H1 (cell line): ENCODE data around the gene CALCOCO2. TPM values are rescaled to one million over a fixed set of nuclear protein-coding genes. Genes with fewer than 3 reads are reported as not detected.
"Not testable (repeated sequence)": the region's sequence is repeated elsewhere in the genome, so short reads cannot be mapped to it uniquely, and the experiment has no call there.

ENCODE experiments used
- CTCF ChIA-PET: fragments of 300-600 bp; sonication (Branson Sonifier 250); formaldehyde crosslinking; loops from one replicate; lab custom pipeline; 2021; ENCODE audit not compliant: partially characterized antibody; lab: Charles Lee
- POLR2A ChIA-PET: fragments of 300-600 bp; sonication (Branson Sonifier 250); formaldehyde crosslinking; loops from one replicate; lab custom pipeline; 2021; ENCODE audit warnings: inconsistent platforms; ENCODE audit not compliant: partially characterized antibody; lab: Charles Lee
- DNase-seq, 2 experiments: peaks; one replicate each; pipeline versions ENCODE4 v3.0.0 to v3.0.0-alpha.2; 2010 to 2022; ENCODE audit warnings: low spot score in 2 of 2, low read depth in 1 of 2, mixed read lengths in 1 of 2
- FAIRE-seq: peaks from 2 replicates; lab custom pipeline; 2011; peaks lifted over from hg19 to GRCh38; lab: Jason Lieb, UNC
- H2AFZ ChIP-seq: 2 replicates; pipeline ENCODE4 v1.8.1; 2012; ENCODE audit warnings: low read length, inconsistent platforms
- H2AK5ac ChIP-seq: 2 replicates; pipeline ENCODE4 v1.6.1; 2013; ENCODE audit warnings: low read depth, low read length
- H2BK120ac ChIP-seq: replicated peaks from 2 replicates; pipeline ENCODE3; 2013; ENCODE audit warnings: low read depth, low read length, inconsistent platforms
- H2BK12ac ChIP-seq: 2 replicates; pipeline ENCODE4 v1.6.1; 2013; ENCODE audit warnings: low read depth, low read length
- H2BK15ac ChIP-seq: 2 replicates; pipeline ENCODE4 v1.6.1; 2013; ENCODE audit warnings: low read length
- H2BK20ac ChIP-seq: 2 replicates; pipeline ENCODE4 v1.6.1; 2013; ENCODE audit warnings: low read length
- H2BK5ac ChIP-seq: 2 replicates; pipeline ENCODE4 v1.6.1; 2013; ENCODE audit warnings: low read depth, low read length
- H3K14ac ChIP-seq: 2 replicates; pipeline ENCODE4 v1.6.1; 2013; ENCODE audit warnings: inconsistent platforms; ENCODE audit not compliant: insufficient read length
- H3K18ac ChIP-seq: 2 replicates; pipeline ENCODE4 v1.6.1; 2013; ENCODE audit warnings: low read length; ENCODE audit errors: extremely low read depth
- H3K23ac ChIP-seq: 2 replicates; pipeline ENCODE4 v1.6.1; 2013; ENCODE audit warnings: inconsistent platforms; ENCODE audit not compliant: insufficient read length
- H3K23me2 ChIP-seq: 2 replicates; pipeline ENCODE4 v1.6.1; 2013; ENCODE audit warnings: low read depth, low read length
- H3K27ac ChIP-seq: 2 replicates; pipeline ENCODE4 v1.6.1; 2011; ENCODE audit warnings: low read depth, low read length, inconsistent platforms
- H3K27me3 ChIP-seq, 4 experiments: replicated peaks in 1 of 4; 1 replicate in 1 of 4; 2 replicates in 3 of 4; pipeline versions ENCODE4 v1.6.1 to v1.8.1; 2011 to 2013; ENCODE audit warnings: low read length in 3 of 4, mild to moderate bottlenecking in 3 of 4, inconsistent platforms in 2 of 4, mixed read lengths in 2 of 4, moderate library complexity in 1 of 4; ENCODE audit not compliant: control insufficient read depth in 3 of 4, insufficient read depth in 3 of 4; ENCODE audit errors: extremely low read depth in 1 of 4
- H3K36me3 ChIP-seq, 4 experiments: 2 replicates each; pipeline versions ENCODE4 v1.6.1 to v1.8.1; 2011 to 2013; ENCODE audit warnings: mild to moderate bottlenecking in 4 of 4, low read length in 3 of 4, moderate library complexity in 2 of 4, control low read depth in 1 of 4, inconsistent platforms in 1 of 4; ENCODE audit not compliant: insufficient read depth in 4 of 4, control insufficient read depth in 2 of 4
- H3K4ac ChIP-seq: replicated peaks from 2 replicates; pipeline ENCODE3; 2013; ENCODE audit warnings: low read length, low read depth, mixed read lengths, inconsistent platforms; ENCODE audit not compliant: insufficient read length
- H3K4me1 ChIP-seq, 4 experiments: replicated peaks in 1 of 4; 1 replicate in 1 of 4; 2 replicates in 3 of 4; pipeline versions ENCODE4 v1.6.1 to v1.8.1; 2011 to 2013; ENCODE audit warnings: low read length in 3 of 4, inconsistent platforms in 2 of 4, mixed read lengths in 1 of 4; ENCODE audit not compliant: insufficient read depth in 4 of 4, control insufficient read depth in 3 of 4
- H3K4me2 ChIP-seq, 2 experiments: 2 replicates each; pipeline versions ENCODE4 v1.6.1 to v1.8.1; 2011 to 2013; ENCODE audit warnings: low read depth in 2 of 2, low read length in 2 of 2, control low read depth in 1 of 2, inconsistent platforms in 1 of 2, mild to moderate bottlenecking in 1 of 2; ENCODE audit not compliant: insufficient read depth in 1 of 2
- H3K4me3 ChIP-seq, 4 experiments: fragments of 200-600, 300-600 bp in 1 of 4; sonication (generic), shearing (Covaris generic), sonication (Bioruptor Twin) in 1 of 4; 2 replicates each; pipeline versions ENCODE4 v1.5.1 to v1.8.1; 2011 to 2016; ENCODE audit warnings: low read length in 4 of 4, low read depth in 3 of 4, control low read depth in 2 of 4, inconsistent platforms in 2 of 4, mild to moderate bottlenecking in 2 of 4, mixed read lengths in 1 of 4, moderate library complexity in 1 of 4; ENCODE audit not compliant: insufficient read depth in 2 of 4; ENCODE audit errors: extremely low read depth in 1 of 4
- H3K56ac ChIP-seq: replicated peaks from 2 replicates; pipeline ENCODE3; 2013; ENCODE audit warnings: low read depth, mild to moderate bottlenecking, mixed read lengths, low read length, inconsistent platforms; ENCODE audit not compliant: insufficient read length
- H3K79me1 ChIP-seq: 2 replicates; pipeline ENCODE4 v1.6.1; 2013; ENCODE audit warnings: low read depth, low read length, control low read depth
- H3K79me2 ChIP-seq, 2 experiments: 2 replicates each; pipeline versions ENCODE4 v1.6.1 to v1.8.1; 2012 to 2013; ENCODE audit warnings: low read length in 2 of 2, mild to moderate bottlenecking in 2 of 2, inconsistent platforms in 1 of 2; ENCODE audit not compliant: insufficient read depth in 2 of 2, control insufficient read depth in 1 of 2
- H3K9ac ChIP-seq, 4 experiments: replicated peaks in 1 of 4; 1 replicate in 1 of 4; 2 replicates in 3 of 4; pipeline versions ENCODE4 v1.6.1 to v1.8.1; 2011 to 2013; ENCODE audit warnings: low read depth in 3 of 4, low read length in 3 of 4, control low read depth in 2 of 4, mild to moderate bottlenecking in 2 of 4, moderate library complexity in 2 of 4, inconsistent platforms in 1 of 4; ENCODE audit errors: extremely low read depth in 1 of 4
- H3K9me3 ChIP-seq, 2 experiments: 2 replicates each; pipeline versions ENCODE4 v1.6.1 to v1.8.1; 2012 to 2013; ENCODE audit warnings: mild to moderate bottlenecking in 2 of 2, moderate library complexity in 2 of 2, control low read depth in 1 of 2, inconsistent platforms in 1 of 2, low read depth in 1 of 2, low read length in 1 of 2, mixed read lengths in 1 of 2; ENCODE audit not compliant: insufficient read depth in 2 of 2
- H4K20me1 ChIP-seq, 2 experiments: replicated peaks in 1 of 2; 2 replicates each; pipeline versions ENCODE3 to v1.8.1; 2011 to 2013; ENCODE audit warnings: inconsistent platforms in 2 of 2, low read length in 2 of 2, mild to moderate bottlenecking in 1 of 2; ENCODE audit not compliant: insufficient read depth in 2 of 2, control insufficient read depth in 1 of 2
- H4K5ac ChIP-seq: 2 replicates; pipeline ENCODE4 v1.6.1; 2013; ENCODE audit warnings: low read length, low read depth, mixed read lengths, inconsistent platforms; ENCODE audit not compliant: insufficient read length
- H4K8ac ChIP-seq: 2 replicates; pipeline ENCODE4 v1.8.0; 2013; ENCODE audit warnings: mild to moderate bottlenecking, moderate library complexity, low read length, inconsistent platforms; ENCODE audit not compliant: insufficient read depth; ENCODE audit errors: extremely low read depth
- H4K91ac ChIP-seq: replicated peaks from 2 replicates; pipeline ENCODE3; 2013; ENCODE audit warnings: low read length, mixed read lengths, inconsistent platforms; ENCODE audit not compliant: insufficient read length
- WGBS, 2 experiments: shearing (Covaris generic) in 1 of 2; methylation state at CpG; one replicate each; pipeline versions ENCODE4 v1.1.6 to v1.1.7; 2013 to 2015; ENCODE audit warnings: low lambda C conversion rate in 2 of 2, mixed read lengths in 2 of 2, inconsistent platforms in 1 of 2, low coverage in 1 of 2, missing lambda C conversion rate in 1 of 2; ENCODE audit not compliant: insufficient replicate concordance in 2 of 2, insufficient coverage in 1 of 2, insufficient read length in 1 of 2; ENCODE audit errors: extremely low coverage in 1 of 2, missing lambda C conversion rate in 1 of 2; 5-methylcytosine and 5-hydroxymethylcytosine counted together
- polyA plus RNA-seq, 7 experiments: library from polyadenylated mRNA; depleted of rRNA in 3 of 7; stranded (reverse) in 5 of 7; unstranded in 2 of 7; fragments of >200 nt in 5 of 7; fragments of 200-250 nt in 2 of 7; gene quantifications; 1 replicate in 5 of 7; 2 replicates in 1 of 7; 4 replicates in 1 of 7; pipeline versions ENCODE4 v1.2.1 to v1.2.3, GENCODE V29; 2011 to 2013; ENCODE audit warnings: missing spikeins in 2 of 7, mixed read lengths in 2 of 7
- total RNA-seq: library from RNA; stranded (reverse); fragmentation: NEBNext Ultra II Directional; extraction: Animal tissue kit (Norgen Biotek cat#: 25700); gene quantifications from 2 replicates; pipeline ENCODE4 v1.2.1, GENCODE V29; 2021

Gene CALCOCO2
- total and polyA plus RNA-seq, 2 of the 8 experiments (the other 6 are each of a cell fraction or from before 2014, with no cell fraction given), result 12.1 to 31.8 TPM

DNA sequence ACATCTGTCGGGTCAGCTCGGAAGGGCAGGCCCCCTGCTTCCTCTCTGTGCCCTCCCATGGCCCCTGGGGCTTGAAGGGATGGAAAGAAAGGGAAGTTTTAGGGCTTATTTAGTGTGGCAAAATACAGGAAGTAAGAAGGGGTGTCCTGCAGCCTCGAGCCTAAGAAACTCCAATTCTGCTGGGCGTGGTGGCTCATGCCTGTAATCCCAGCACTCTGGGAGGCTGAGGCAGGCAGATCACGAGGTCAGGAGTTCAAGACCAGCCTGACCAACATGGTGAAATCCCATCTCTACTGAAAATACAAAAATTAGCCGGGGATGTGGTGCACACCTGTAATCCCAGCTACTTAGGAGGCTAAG is 34.7 kb upstream of the CALCOCO2 start:
- H2BK120ac ChIP-seq, H4K91ac ChIP-seq, H3K4me1 ChIP-seq, H3K4me2 ChIP-seq, H2BK12ac ChIP-seq, H3K18ac ChIP-seq, DNase-seq, H3K9me3 ChIP-seq, H3K56ac ChIP-seq, POLR2A ChIA-PET, H3K36me3 ChIP-seq, H3K27ac ChIP-seq, H2BK20ac ChIP-seq, H3K9ac ChIP-seq, H3K14ac ChIP-seq, H3K23me2 ChIP-seq, H3K4ac ChIP-seq, H2BK5ac ChIP-seq, H3K79me2 ChIP-seq, H2AFZ ChIP-seq, H4K20me1 ChIP-seq, H2AK5ac ChIP-seq, H4K5ac ChIP-seq, H3K79me1 ChIP-seq, H4K8ac ChIP-seq, H3K23ac ChIP-seq, H3K27me3 ChIP-seq, H2BK15ac ChIP-seq, H3K4me3 ChIP-seq, FAIRE-seq: not testable (repeated sequence)
- CTCF ChIA-PET, result interaction anchor here (0.7 to 88.5 kb wide), 5 partner anchors 9 to 118 kb away, joined by 3 to 2590 read pairs (median 6); partner anchors contain the start of genes ATP5MC1, PRAC1 and PRAC2
- WGBS, 2 experiments, result 83% methylated on average over 6 of the region's 6 CpGs; no CpG with 5 or more reads in 1 of the 2 experiments
